IPS-18c (cell line): ENCODE results near the gene ITPRIPL2.

Experiments used
- H3K4me3 ChIP-seq: 2 replicates; pipeline ENCODE4 v1.7.0; 2013; ENCODE audit warnings: low read depth, mild to moderate bottlenecking, low read length, moderate library complexity; ENCODE audit not compliant: insufficient read depth
- H3K9me3 ChIP-seq: one replicate; pipeline ENCODE4 v1.6.1; 2013; ENCODE audit warnings: mild to moderate bottlenecking, low read length, moderate library complexity; ENCODE audit not compliant: control insufficient read depth, insufficient read depth

The ITPRIPL2 gene

GRCh38 chr16:19162085-19162484 lies 48.3 kb downstream of the ITPRIPL2 start:
- Histone ChIP-seq H3K4me3 (no peak overlapping the region), H3K9me3 (no peaks in the 10 kb centered on the region)

GRCh38 chr16:19163215-19163614 lies 49.5 kb downstream of the ITPRIPL2 start:
- peaks cover 2% of the 10 kb centered on the region for H3K9me3 ChIP-seq
- no peak overlapping the region for H3K4me3 ChIP-seq

- H3K4me3 ChIP-seq, result no peak overlapping the region
- peaks cover 2% of the 10 kb centered on the region for H3K9me3 ChIP-seq
Observed at GRCh38 chr16:19164285-19164684, 50.5 kb downstream of the ITPRIPL2 start.

- Histone ChIP-seq H3K4me3 (no peak overlapping the region), H3K9me3 (peaks cover 2% of the 10 kb centered on the region)
Observed at GRCh38 chr16:19165101-19165500, 51.3 kb downstream of the ITPRIPL2 start.

GRCh38 chr16:19166500-19166899 lies 52.7 kb downstream of the ITPRIPL2 start:
- no peak overlapping the region for H3K4me3 ChIP-seq
- peaks cover 2% of the 10 kb centered on the region for H3K9me3 ChIP-seq

- Histone ChIP-seq H3K9me3 (peaks cover 2% of the 10 kb centered on the region), H3K4me3 (peak within 1 kb of the TSS; percentile 83)
Observed at GRCh38 chr16:19167710-19168370, 54.1 kb downstream of the ITPRIPL2 start, which contains the start of gene SYT17. Gene SYT17 (plus strand): TSS chr16:19168240. CDS start chr16:19168647, 407 bp downstream.

- Histone ChIP-seq H3K9me3 (peaks cover 2% of the 10 kb centered on the region), H3K4me3 (peak overlapping the region; percentile 83)
Observed at GRCh38 chr16:19168371-19169081, 54.8 kb downstream of the ITPRIPL2 start.

- Histone ChIP-seq H3K4me3 (peak overlapping the region; percentile 83), H3K9me3 (peaks cover 2% of the 10 kb centered on the region)
Observed at GRCh38 chr16:19169082-19169639, 55.4 kb downstream of the ITPRIPL2 start.

- H3K9me3 ChIP-seq, result peaks cover 2% of the 10 kb centered on the region
- H3K4me3 ChIP-seq, result no peak overlapping the region
Observed at GRCh38 chr16:19170043-19170655, 56.4 kb downstream of the ITPRIPL2 start.
